ENCODE data around the gene CLEC1B.
"Not testable (repeated sequence)": the region's sequence is repeated elsewhere in the genome, so short reads cannot be mapped to it uniquely, and the experiment has no call there.

Gene CLEC1B

DNA sequence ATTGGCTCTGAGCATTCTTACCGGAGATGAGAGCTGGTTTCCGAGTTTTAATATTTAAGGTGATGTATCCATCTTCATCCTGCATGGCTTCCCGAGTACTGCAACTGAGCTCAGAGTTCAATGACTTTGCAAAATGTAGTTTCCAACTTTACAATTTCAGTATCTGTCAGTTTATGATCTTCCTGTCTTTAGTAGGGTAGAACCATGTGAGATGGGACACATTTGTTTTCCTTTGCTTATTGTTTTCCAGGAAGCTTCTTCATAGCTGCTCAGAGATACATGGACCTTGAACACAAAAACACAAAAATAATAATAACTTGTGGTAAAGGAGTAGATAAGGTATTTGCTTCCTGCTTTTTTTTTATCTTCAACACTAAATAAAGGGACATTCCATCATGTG, at the start of gene CLEC1B:
TSS of gene CLEC1B (minus strand) at position 106 of the 400 bp plus-strand sequence. CDS start at position 85, 21 bp downstream.
- DNase-seq (ENCODE audit: low read depth), result no peak

GRCh38 chr12:10048526-10048925, 49.6 kb upstream of the CLEC1B start:
- DNase-seq (ENCODE audit: low read depth), result no peak

GRCh38 chr12:10042167-10042566, 43.2 kb upstream of the CLEC1B start:
- DNase-seq (ENCODE audit: low read depth), result no peak

DNA sequence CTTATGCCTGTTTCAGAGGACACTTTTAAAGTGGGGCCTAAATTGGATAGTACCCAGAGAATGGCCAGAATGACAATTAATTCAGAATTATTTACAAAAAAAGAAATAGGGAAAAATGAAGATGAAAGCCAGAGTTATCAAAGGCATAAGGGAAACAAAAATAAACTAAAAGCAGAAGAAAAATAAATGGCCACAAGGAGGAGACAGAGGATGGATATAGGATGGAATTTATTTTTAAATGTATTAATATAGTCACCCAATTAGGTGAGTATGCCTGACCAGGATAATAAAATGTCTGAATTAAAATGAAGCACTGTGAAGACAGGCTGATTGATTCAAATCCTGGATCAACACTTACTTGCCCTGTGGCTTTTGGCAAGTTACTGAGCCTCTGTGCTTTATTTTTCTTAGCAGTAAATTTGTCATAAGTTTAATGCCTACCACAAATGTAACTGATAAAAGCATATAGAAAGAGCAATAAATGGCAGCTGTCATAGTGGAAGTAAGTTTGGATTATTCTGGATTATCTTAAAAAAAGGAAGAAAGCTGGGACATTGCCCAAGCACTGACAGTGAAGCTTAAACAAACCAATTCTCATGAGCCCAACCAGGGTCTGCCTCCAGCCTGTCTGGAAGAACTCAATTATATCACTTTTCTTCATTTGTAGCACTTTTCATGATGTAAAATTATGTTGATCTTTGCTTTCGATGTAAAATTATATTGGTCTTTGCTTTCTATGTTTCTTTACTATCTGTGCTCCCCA, 35.0 kb upstream of the CLEC1B start:
- DNase-seq (ENCODE audit: low read depth), result no peak

DNA sequence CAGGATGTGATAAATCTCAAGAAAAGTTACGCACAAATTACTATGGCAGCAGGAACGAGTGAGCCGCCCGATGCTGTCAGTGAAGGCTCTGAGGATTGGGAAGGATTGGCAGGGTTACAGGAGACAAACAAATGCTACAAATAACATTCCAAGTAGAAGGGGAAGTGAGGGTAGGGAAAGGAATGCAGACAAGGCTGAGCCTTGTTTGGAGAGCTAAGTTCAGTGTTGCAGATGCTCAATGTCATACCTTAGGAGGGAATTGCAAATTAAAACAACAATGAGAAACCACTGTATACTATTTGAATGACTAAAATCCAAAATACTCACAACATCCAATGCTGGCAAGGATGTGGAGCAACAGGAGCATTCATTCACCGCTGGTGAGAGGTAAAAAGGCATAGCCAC, 32.9 kb upstream of the CLEC1B start:
- DNase-seq (ENCODE audit: low read depth), result no peak

DNA sequence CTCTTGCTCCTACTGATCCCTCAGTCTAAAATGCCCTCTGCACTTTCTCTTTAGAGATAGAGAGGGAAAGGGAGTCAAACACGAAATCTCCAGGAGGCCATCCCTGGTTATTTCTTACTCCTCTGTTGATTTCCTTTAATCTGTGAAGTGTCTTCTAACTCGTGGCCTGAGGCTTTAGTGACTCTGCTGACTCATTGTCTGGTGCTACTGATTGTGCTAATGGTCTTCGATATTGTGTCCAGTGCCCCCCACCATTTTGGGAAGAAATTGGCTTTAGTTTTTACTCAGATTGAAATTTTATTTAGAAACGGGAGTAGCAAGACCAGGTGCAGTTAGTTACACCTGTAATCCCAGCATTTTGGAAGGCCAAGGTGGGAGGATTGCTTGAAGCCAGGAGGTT, 32.4 kb upstream of the CLEC1B start:
- no peak for DNase-seq (ENCODE audit: low read depth)

DNA sequence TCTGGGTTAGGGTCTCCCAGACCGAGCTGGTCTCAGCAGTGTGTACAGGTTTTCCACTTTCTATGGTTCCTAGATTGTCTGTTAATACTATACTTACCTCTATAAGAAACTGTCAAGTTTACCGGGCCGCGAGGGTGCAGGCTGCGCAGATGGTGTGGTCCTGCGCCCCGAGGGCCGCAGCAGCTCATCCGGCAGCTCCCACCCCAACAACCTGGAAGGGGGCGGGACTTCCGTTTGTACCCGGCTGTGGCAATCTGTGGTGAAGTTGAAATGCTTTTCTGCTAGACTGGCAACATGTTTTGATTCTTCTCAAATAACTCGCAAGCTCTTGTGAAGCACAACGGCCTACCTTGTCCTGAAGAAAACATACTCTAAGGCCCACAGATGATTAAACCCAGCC, 31.5 kb upstream of the CLEC1B start, which contains the start of gene CLEC9A:
TSS of gene CLEC9A (plus strand) at position 237 of the 400 bp plus-strand sequence. CDS start 22,006 bp downstream, outside the sequence.
- DNase-seq (ENCODE audit: low read depth), result no peak

- no peak for DNase-seq (ENCODE audit: low read depth)
These were observed 28.8 kb upstream of the CLEC1B start for GRCh38 chr12:10027721-10028120.

- DNase-seq (ENCODE audit: low read depth), result no peak
These were observed 28.4 kb upstream of the CLEC1B start for GRCh38 chr12:10027311-10027710.

DNA sequence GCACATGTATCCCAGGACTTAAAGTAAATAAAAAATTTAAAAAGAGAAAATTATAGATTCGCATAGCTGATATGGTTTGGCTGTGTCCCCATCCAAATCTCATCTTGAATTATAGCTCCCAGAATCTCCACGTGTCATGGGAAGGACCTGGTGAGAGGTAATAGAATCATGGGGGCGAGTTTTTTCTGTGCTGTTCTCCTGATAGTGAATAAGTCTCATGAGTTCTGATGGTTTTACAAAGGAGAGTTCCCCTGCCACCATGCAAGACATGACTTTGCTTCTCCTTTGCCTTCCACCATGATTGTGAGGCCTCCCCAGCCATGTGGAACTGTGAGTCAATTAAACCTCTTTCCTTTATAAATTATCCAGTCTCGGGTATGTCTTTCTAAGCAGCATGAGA, 27.7 kb upstream of the CLEC1B start:
- DNase-seq (ENCODE audit: low read depth), result not testable (repeated sequence)

DNA sequence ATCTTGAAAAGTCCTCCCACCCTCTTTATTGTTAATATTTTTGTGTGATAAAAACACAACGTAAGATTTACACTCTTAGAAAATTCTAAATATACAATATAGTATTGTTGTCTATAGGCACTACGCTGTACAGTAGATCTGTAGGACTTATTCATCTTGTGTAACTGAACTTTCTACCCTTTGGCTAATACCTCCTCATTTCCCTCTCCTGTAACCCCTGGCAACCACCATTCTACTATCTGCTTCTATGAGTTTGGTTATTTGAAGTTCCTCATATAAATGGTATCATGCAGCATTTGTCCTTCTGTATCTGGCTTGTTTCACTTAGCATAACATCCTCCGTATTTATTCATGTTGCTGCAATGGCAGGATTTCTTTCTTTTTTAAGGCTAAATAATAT, 26.3 kb upstream of the CLEC1B start:
- DNase-seq (ENCODE audit: low read depth), result no peak

DNA sequence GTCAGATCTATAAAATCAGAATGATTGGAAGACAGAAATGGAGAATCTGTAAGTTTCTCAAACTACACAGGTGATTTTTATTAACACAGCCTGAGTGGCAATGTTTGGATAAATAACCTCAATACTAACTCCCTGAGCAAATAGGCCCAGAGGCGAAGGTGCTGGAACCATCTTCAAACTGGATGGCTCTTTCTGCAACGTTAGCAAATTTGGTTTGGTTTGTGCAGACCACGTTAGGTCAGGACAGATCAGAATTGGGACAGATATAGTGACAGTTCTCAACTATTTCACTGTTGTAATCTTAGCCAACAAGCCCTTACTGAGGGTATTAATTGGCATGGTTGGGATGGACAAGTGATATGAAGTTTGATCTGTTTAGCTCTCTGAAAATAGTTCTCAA, 22.4 kb upstream of the CLEC1B start:
- DNase-seq (ENCODE audit: low read depth), result no peak

DNA sequence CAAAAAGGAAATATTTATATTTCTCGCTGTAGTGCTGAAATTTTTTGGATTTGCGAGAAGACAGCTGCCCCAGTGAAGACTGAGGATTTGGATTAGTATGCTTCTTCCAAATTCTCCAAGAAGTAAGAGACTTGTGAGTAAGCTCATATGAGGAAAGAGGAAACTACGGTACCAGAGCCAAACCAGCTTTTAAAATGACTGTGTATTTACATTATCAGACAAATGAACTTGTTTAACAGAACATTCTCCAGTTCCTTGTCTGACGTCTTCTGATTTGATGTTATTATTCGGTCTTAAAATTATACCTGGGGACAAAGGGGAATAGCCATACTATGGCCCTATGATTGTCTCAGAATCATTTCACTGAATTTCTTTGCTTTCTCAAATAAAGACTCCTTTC, 19.5 kb upstream of the CLEC1B start:
- no peak for DNase-seq (ENCODE audit: low read depth)

GRCh38 chr12:10016881-10017280, 18.0 kb upstream of the CLEC1B start:
- DNase-seq (ENCODE audit: low read depth), result no peak

DNA sequence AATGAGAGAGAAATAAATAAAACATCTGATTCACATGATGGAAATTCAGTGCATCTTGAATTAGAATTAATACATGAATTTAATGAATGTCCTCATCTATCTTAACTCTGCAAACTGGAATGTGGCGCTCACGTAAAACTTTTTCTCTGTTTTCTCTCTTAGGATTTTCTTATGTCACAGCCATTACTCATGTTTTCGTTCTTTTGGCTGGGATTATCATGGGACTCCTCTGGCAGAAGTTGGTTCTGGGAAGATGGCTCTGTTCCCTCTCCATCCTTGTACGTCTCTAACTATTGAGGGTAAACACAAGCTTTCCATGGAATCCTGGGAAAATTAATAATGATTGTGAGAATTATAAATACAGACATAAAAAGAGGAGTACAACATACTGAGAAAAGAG, 16.5 kb upstream of the CLEC1B start:
- no peak for DNase-seq (ENCODE audit: low read depth)

GRCh38 chr12:10012630-10013330, 13.9 kb upstream of the CLEC1B start:
- no peak for DNase-seq (ENCODE audit: low read depth)

GRCh38 chr12:10001171-10001776, 2.4 kb upstream of the CLEC1B start:
- DNase-seq (ENCODE audit: low read depth), result no peak

DNA sequence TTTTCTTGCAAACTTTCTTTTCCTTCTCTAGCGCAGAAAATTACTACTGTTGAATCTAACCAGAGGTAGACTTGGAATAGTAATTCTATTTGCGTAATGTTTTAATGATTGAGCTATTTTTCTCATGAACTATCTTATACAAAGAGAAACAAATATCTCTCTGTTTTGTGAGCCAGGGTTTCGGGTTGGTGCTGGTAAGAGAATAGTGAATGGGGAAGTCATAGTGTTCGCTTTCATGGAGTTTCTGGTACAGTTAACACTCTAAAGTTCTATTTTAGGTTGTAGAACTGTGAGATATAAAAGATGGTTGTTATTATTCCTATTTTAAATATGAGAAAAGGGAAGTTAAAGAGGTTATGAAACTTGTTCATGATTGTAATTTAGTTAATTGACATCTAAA, 6.6 kb downstream of the CLEC1B start:
- no peak for DNase-seq (ENCODE audit: low read depth)

DNA sequence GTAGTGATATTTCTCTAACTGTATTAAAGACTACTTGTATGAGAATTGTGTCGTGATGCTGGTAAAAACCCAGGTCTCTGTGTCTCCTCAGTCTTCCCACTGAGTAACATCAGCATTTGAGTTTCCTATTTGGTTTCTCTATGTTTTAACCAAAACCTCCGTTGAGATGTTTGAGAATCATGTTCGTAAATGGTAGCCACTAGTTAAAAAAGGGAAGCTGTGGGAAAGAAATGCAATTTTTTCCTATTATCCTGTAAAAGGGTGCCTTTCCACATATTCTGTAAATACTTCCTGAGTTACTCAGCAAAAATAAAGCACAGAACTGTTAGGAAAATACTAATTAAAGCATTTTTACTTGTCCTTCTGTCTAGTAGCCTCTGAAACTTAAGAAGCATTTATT, 7.0 kb downstream of the CLEC1B start:
- no peak for DNase-seq (ENCODE audit: low read depth)

DNA sequence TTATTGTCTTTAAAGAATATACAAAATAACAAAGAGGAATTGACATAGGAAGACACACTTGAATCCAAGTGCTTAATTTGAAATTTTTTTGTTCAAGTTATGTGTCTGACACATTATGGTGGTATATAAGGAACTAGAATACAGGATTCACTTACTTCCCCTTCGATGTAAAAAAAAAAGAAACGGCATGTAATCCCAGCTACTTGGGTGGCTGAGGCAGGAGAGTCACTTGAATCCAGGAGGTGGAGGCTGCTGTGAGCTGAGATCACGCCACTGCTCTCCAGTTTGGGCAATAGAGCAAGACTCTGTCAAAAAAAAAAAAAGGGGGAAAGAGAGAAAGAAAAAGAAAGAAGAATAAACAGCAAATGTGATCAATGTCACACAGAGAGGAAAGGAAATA, 18.8 kb downstream of the CLEC1B start:
- no peak for DNase-seq (ENCODE audit: low read depth)

DNA sequence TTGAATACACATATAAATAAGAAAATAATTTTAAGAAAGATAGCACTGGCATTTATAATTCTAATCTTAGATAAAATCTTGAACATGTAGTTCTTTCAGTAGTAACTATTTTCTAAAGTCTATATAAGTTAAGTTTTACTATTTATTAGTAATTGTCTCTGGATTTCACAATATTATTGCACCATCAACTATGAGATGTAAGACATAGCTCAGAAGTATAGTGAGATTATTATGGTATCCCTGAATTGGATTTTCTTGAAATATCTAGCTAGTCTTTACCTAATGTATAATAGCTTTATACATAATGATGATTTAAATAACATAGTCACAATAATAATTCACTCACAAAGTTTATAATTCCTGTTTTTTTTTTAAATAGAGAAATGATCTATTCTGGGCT, 21.0 kb downstream of the CLEC1B start:
- DNase-seq (ENCODE audit: low read depth), result no peak

DNA sequence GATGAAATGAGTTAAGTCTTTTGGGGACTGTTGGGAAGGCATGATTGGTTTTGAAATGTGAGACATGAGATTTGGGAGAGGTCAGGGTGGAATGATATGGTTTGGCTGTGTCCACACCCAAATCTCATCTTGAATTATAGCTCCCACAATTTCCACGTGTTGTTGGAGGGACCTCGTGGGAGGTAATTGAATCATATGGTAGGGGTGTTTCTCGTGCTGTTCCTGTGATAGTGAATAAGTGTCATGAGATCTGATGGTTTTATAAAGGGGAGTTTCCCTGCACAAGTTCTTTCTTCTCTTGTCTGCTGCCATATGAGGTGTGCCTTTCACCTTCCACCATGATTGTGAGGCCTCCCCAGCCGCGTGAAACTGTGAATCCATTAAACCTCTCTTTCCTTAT, 22.3 kb downstream of the CLEC1B start:
- DNase-seq (ENCODE audit: low read depth), result not testable (repeated sequence)

- DNase-seq (ENCODE audit: low read depth), result no peak
These were observed 23.3 kb downstream of the CLEC1B start for GRCh38 chr12:9975614-9976013.

All from stimulated activated CD8-positive, alpha-beta memory T cell treated with anti-CD3 and anti-CD28 coated beads, Interleukin-15, amount 100 ng/mL, for 1 hour (primary cell).